HG02798 (cell line): Measurements from ENCODE around the gene TMEM109.

Experiments used
- ATAC-seq: cut with Tn5 transposase; IDR thresholded peaks from one replicate; pipeline ENCODE4 v1.9.1; 2021; ENCODE audit warnings: mild to moderate bottlenecking; ENCODE audit not compliant: unreplicated experiment, poor library complexity

Gene TMEM109

GRCh38 chr11:60939301-60939700 is 25.3 kb downstream of the TMEM109 start:
- ATAC-seq, result no peak

GRCh38 chr11:60939855-60940254 is 25.9 kb downstream of the TMEM109 start:
- ATAC-seq, result no peak

DNA sequence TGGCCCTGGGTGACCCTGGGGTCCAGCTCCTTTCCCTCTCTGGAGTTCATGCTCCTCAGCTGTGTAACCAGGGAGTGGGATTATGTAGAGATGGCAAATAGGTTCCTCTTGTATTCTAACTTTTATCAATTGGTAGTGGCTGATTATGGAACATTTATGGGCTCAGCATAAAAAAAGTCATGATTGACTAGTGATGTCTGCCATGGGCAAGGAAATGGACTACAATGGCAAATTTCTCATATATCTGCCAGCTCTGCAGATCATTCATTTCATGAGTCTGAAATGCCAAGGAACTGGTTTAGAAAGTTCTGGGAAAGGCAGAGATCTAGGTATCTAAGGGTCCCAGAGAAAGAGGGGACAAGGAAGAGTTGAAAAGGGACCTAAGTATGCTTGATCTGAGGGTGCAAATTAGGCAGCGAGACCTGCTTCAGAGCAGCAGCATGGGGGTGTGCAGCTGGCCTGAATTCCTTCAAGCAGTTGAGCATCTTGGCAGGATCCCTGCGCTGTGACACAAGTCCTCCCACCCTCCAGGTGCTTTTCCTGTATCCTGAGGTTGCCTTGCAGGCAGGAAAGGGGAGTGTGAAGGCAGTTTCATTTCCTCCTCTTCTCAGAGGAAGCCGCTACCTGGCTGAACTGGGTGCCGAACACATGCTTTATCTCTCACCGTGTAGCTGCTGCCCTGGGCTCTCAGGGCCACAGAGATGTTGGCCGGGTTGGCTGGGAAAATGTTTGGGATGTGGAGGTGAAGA is 27.6 kb downstream of the TMEM109 start:
- ATAC-seq, result no peak

DNA sequence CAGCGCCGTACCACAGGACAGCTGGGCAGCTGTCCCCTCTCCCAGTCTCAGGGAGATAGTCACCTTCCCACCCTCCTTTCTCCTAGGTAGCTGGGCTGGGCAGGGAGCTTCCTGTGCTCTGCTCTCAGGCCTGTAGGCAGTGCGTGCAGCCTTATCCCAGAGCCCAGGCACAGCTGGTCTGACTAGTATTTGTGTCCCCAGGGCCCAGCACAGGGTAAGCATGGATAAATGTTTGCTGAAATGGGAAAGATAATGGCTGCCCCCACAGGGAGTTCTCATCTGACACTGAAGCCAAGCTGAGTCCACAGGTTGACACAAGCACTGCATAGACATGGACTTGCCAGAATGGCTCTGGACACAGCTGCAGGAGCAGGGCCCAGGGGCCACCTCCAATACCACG is 28.3 kb downstream of the TMEM109 start:
- ATAC-seq, result no peak

DNA sequence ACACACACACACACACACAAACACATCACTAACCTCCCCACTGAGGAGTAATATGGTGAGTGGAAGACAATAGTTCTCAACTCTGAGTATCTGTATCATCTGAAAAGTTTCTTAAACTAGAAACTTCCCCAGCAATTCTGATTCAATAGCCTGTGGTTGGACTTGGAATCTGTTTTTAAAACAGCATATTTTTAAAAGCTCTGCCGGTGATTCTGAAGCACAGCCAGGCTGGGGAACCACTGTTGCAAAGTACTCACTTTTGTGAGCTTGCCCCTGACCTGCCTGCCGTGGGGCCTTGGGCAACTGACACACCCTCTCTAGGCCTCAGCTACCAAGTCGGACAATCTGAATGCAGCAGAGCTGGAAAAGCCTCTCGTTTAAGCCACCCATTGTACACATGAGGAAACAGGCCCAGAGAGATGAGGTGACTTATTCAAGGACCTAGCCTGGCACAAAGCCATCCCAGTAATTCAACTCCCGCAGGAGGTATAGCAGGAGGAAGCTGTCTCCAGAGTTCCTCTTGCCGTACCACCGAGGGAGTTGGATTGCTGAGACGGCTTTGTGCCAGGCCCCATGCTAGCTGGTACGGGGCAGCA is 29.1 kb downstream of the TMEM109 start:
- no peak for ATAC-seq

- no peak for ATAC-seq
Measured at GRCh38 chr11:60944490-60945294, 30.7 kb downstream of the TMEM109 start.

GRCh38 chr11:60945295-60945667 is 31.3 kb downstream of the TMEM109 start:
- ATAC-seq, result no peak

DNA sequence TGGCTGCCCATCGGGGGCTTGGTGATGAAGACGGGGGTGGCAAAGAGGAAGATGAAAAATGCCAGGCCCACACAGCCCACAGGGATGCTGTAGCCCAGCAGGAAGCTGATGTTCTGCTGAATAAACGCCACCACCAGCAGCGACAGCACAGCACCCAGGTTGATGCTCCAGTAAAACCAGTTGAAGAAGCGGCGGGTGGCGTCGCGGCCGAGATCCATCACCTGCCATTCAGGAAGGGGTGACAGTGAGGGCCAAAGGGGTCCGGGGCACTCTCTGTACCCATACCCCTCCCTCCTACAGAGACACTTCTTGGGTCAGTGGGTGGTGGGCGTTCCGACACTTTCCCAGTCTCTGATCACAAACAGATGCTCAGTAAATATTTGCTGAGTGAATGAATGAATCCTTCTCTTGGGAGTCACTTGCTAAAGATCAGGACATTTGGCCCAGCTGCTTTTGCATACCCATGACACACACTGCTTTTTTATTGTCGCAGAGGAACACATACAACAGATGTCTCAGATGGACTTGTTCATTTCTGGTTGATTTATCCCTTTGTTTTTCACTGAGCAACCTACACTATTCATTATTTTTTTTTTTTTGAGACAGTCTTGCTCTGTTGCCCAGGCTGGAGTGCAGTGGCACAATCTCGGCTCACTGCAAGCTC is 32.8 kb downstream of the TMEM109 start:
- ATAC-seq, result no peak

- no peak for ATAC-seq
Measured at GRCh38 chr11:60947700-60948099, 33.7 kb downstream of the TMEM109 start.

GRCh38 chr11:60948250-60948649 is 34.3 kb downstream of the TMEM109 start:
- no peak for ATAC-seq

GRCh38 chr11:60950024-60950423 is 36.1 kb downstream of the TMEM109 start:
- ATAC-seq, result no peak

DNA sequence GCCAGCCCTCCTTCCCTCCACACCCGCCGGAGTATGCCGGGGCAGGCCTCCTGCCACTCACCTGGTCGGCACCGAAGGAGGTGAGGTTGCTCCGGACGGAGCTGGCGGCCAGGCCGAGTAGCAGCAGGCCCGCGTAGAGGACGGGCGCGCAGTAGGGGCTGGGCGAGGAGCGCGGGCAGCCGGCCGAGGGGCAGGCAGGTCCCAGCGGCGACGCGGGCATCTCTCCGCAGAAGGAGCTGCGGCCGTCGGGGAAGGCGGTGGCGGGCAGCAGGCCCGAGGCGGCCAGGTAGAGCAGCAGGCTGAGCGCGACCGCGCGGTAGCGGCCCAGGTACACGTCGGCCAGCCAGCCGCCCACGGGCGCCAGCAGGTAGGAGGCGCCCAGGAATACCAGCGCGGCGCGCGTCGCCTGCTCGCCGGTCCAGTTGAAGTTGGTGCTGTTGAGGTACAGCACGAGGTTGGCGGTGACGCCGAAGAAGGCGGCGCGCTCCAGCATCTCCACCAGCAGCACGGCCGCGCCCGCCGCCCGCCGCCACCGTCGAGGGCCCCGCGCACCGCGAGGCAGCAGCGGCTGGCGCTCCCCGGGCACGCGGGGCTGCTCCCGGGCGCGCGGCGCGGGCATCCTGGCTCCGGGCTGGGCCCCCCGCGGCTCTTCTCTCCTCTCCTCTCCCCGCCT is 37.1 kb downstream of the TMEM109 start:
- no peak for ATAC-seq

GRCh38 chr11:60951606-60951903 is 37.6 kb downstream of the TMEM109 start:
- ATAC-seq, result no peak

DNA sequence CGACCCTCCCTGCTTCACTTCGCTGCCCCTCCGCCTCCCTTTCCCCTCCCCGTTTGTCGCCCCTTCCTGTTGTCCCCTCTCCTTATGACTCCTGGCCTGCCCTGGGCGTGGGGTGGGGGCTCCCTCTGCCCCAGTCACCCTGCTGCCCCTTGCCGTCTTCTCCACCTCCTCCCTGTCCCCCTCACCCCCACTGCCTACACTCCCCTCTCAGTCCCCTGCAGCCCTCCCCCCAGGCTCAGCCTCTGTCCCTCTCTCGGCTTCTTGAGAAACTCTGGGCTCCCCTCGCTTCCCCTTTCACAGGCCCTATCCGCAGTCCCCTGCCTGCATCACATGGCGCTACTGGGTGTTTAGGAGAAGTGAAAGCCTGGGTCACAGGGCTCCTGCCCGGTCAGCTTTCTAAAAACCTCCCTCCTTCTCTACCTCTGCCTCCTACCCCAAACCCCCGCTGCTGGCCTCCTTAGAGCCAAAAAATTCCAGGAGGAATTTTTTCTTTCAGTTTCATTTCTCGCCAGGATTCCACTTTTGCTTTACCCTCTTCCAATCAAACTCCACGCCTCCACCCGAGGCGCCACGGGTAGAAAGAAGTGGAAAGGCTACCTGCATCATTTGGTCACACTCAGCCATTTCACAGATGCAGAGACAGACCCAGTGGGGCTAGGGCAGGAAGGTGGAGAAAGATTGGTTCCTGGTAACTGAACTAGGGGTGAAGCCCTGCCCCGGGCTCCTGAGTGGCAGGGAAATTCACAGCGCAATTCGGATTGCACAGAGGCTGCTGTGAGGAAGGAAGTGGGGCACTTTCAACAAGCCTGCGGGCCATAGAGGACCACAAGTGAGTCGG is 38.2 kb downstream of the TMEM109 start, which contains the start of gene SLC15A3:
SLC15A3 (minus strand) TSS at position 273 of the 838 bp plus-strand sequence. CDS start 625 bp downstream, outside the sequence.
- ATAC-seq, result peak; percentile 73

DNA sequence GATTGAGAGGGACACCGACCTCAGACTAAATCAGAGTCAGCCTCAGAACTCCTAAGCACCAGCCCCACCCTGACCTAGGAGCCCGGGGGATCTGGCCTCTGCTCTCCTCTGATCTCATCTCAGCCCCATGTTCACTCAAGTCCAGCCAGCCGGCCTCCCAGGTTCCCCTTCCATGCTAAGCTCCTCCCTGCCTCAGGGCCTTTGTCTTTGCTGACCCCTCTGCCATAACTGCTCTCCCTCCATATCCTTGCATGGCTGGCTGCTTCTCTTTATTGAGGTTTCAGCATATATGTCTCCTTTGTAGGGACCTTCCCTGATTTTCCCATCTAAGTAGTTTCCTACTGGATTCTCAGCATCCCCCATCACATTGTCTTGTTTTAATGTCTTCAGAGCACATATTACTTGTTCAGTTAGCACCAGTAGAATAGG is 38.8 kb downstream of the TMEM109 start:
- ATAC-seq, result no peak

DNA sequence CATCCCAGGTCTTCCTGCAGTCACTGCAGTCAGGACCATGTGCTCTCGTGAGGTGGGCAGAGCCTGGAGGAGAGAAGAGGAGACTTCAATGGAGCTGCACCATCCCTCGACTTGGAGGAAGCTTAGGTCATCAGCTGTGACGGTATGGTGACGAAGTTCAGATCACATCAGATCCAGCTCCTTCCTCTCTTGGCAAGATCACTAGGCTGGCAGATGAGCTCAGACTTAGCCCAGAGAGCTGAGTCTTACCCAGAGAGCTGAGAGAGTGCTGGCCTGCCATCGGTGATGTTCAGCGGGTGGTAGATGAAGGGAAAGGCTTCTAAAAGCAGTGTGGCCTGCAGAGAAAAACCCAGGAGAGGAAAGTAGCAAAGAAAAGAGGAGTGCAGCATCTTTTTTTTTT is 39.8 kb downstream of the TMEM109 start:
- no peak for ATAC-seq

- no peak for ATAC-seq
Measured at GRCh38 chr11:60954421-60954820, 40.5 kb downstream of the TMEM109 start.

GRCh38 chr11:60955571-60955970 is 41.6 kb downstream of the TMEM109 start:
- ATAC-seq, result no peak

DNA sequence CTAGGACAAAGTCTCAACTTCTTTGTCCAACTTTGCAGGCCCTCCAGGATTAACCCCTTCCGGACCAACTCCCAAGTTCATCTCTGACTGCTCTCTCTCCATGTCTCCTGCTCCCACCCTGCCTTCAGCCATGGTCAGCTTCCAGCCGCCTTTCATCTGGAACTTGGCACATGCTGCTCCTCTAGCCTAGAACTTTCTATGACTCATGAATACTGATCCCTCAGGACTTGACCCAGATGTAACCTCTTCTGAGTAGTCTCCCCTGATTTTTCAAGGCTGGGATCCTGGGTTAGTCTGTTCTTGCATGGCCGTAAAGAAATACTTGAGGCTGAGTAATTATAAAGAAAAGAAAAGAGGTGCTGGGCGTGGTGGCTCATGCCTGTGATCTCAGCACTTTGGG is 43.2 kb downstream of the TMEM109 start:
- no peak for ATAC-seq
